GM12878 (cell line): ENCODE measurements around the gene AFF2. TPM values are rescaled to one million over a fixed set of nuclear protein-coding genes. Genes with fewer than 3 reads are reported as not detected.

Source experiments
- ATAC-seq: fragments of 200-7000 bp; cut with Tn5 transposase; 3 replicates; pipeline ENCODE4 v1.9.1; 2020; ENCODE audit warnings: mild to moderate bottlenecking, moderate library complexity
- BruUV-seq: library from RNA; stranded (reverse); fragments of 400-500 nt; replicated peaks from 2 replicates; lab custom pipeline; 2021; lab: Mats Ljungman, UMichigan
- CTCF ChIA-PET: fragments of 300-600 bp; sonication (Branson Sonifier 250); formaldehyde crosslinking; extraction: SDS; loops from one replicate; lab custom pipeline; 2021; ENCODE audit warnings: inconsistent platforms; lab: Yijun Ruan, JAX
- POLR2A ChIA-PET: fragments of 350-600 bp; formaldehyde crosslinking; extraction: SDS; loops from one replicate; lab custom pipeline; 2021; ENCODE audit warnings: inconsistent platforms; lab: Charles Lee
- RAD21 ChIA-PET: fragments of 300-600 bp; sonication (Branson Sonifier 250); formaldehyde crosslinking; loops from one replicate; lab custom pipeline; 2023; ENCODE audit warnings: antibody characterized with exemption; ENCODE audit not compliant: unreplicated experiment; lab: Charles Lee
- SMC1A ChIA-PET: fragments of 300-600 bp; sonication (Branson Sonifier 250); formaldehyde crosslinking; loops from one replicate; lab custom pipeline; 2023; ENCODE audit not compliant: unreplicated experiment, uncharacterized antibody; lab: Charles Lee
- DNase-seq: peaks from one replicate; pipeline ENCODE4 v3.0.0-alpha.2; 2011; ENCODE audit warnings: low read depth, low spot score
- FAIRE-seq: peaks from 3 replicates; lab custom pipeline; 2011; peaks lifted over from hg19 to GRCh38; lab: Jason Lieb, UNC
- H2AFZ ChIP-seq: 2 replicates; pipeline ENCODE4 v1.6.0; 2011; ENCODE audit warnings: low read depth, low read length, control low read depth; ENCODE audit not compliant: control insufficient read depth
- H3K27ac ChIP-seq: 2 replicates; pipeline ENCODE4 v1.5.1; 2011; ENCODE audit warnings: control low read depth; ENCODE audit not compliant: control insufficient read depth, insufficient read depth
- H3K27me3 ChIP-seq, 2 experiments: replicated peaks in 1 of 2; 2 replicates each; pipeline versions ENCODE4 v1.6.0 to v1.6.1; 2011; ENCODE audit warnings: low read length in 1 of 2; ENCODE audit not compliant: control insufficient read depth in 2 of 2, insufficient read depth in 2 of 2
- H3K36me3 ChIP-seq, 2 experiments: 2 replicates each; pipeline ENCODE4 v1.5.1; 2011; ENCODE audit warnings: low read length in 1 of 2; ENCODE audit not compliant: control insufficient read depth in 2 of 2, insufficient read depth in 2 of 2
- H3K4me1 ChIP-seq: 2 replicates; pipeline ENCODE4 v1.6.1; 2011; ENCODE audit warnings: mild to moderate bottlenecking, low read length, moderate library complexity, mixed read lengths; ENCODE audit not compliant: control insufficient read depth, insufficient read depth
- H3K4me2 ChIP-seq: 2 replicates; pipeline ENCODE4 v1.6.0; 2011; ENCODE audit warnings: control low read depth; ENCODE audit not compliant: control insufficient read depth, insufficient read depth
- H3K4me3 ChIP-seq: fragments of 200-600 bp; sonication (generic); 2 replicates; pipeline ENCODE4 v1.5.1; 2016
- H3K79me2 ChIP-seq: 2 replicates; pipeline ENCODE4 v1.6.0; 2011; ENCODE audit warnings: low read length; ENCODE audit not compliant: control insufficient read depth, insufficient read depth
- H3K9ac ChIP-seq: 2 replicates; pipeline ENCODE4 v1.8.0; 2011; ENCODE audit warnings: low read length, control low read depth, mixed read lengths; ENCODE audit not compliant: control insufficient read depth, insufficient read depth
- H3K9me3 ChIP-seq: replicated peaks from 3 replicates; pipeline ENCODE4 v1.5.1; 2011; ENCODE audit warnings: mild to moderate bottlenecking, low read length; ENCODE audit not compliant: control insufficient read depth, insufficient read depth
- H4K20me1 ChIP-seq: 2 replicates; pipeline ENCODE4 v1.6.0; 2011; ENCODE audit not compliant: control insufficient read depth, insufficient read depth
- EGR1 ChIP-seq, 2 experiments: IDR thresholded peaks; 1 replicate in 1 of 2; 2 replicates in 1 of 2; pipeline ENCODE4 v1.6.1; 2011 to 2012; ENCODE audit warnings: low read depth in 2 of 2, low read length in 2 of 2, borderline replicate concordance in 1 of 2, mild to moderate bottlenecking in 1 of 2, moderate library complexity in 1 of 2
- FOXM1 ChIP-seq: IDR thresholded peaks from 2 replicates; pipeline ENCODE4 v1.6.1; 2012; ENCODE audit warnings: low read depth, mild to moderate bottlenecking, inconsistent platforms, low read length, moderate library complexity
- GATAD2B ChIP-seq: fragments of 450-650 bp; conservative IDR thresholded peaks from 2 replicates; pipeline ENCODE4 v1.6.1; 2017; ENCODE audit warnings: low read depth, mild to moderate bottlenecking, moderate library complexity
- JUND ChIP-seq: IDR thresholded peaks from 2 replicates; pipeline ENCODE4 v1.6.1; 2012; ENCODE audit warnings: low read depth, mild to moderate bottlenecking, low read length, improper control_type of control experiment, moderate library complexity
- KDM1A ChIP-seq: fragments of 200-600 bp; sonication (generic); IDR thresholded peaks from 2 replicates; pipeline ENCODE4 v1.6.1; 2016; ENCODE audit warnings: borderline replicate concordance
- MEF2B ChIP-seq: fragments of 450-650 bp; IDR thresholded peaks from 2 replicates; pipeline ENCODE4 v1.6.1; 2018; ENCODE audit warnings: mild to moderate bottlenecking, moderate library complexity; ENCODE audit not compliant: partially characterized antibody, poor library complexity, severe bottlenecking
- MTA3 ChIP-seq: IDR thresholded peaks from 2 replicates; pipeline ENCODE4 v1.6.1; 2012; ENCODE audit warnings: low read length, inconsistent platforms, borderline replicate concordance
- RB1 ChIP-seq: fragments of 450-650 bp; formaldehyde crosslinking; IDR thresholded peaks from 2 replicates; pipeline ENCODE4 v1.6.1; 2017; ENCODE audit warnings: mild to moderate bottlenecking, borderline replicate concordance
- RELA ChIP-seq: fragments of 450-650 bp; IDR thresholded peaks from 2 replicates; pipeline ENCODE4 v1.8.0; 2014; ENCODE audit warnings: borderline replicate concordance; ENCODE audit not compliant: partially characterized antibody
- SMC3 ChIP-seq: IDR thresholded peaks from 2 replicates; pipeline ENCODE4 v1.6.1; 2011; ENCODE audit warnings: low read length, improper control_type of control experiment, borderline replicate concordance
- SPI1 ChIP-seq: IDR thresholded peaks from 2 replicates; pipeline ENCODE4 v1.6.1; 2011; ENCODE audit warnings: low read depth, mild to moderate bottlenecking, low read length, moderate library complexity, borderline replicate concordance; ENCODE audit not compliant: insufficient read depth
- TARDBP ChIP-seq: IDR thresholded peaks from 2 replicates; pipeline ENCODE4 v1.6.1; 2016; ENCODE audit warnings: borderline replicate concordance
- YBX1 ChIP-seq: fragments of 450-650 bp; IDR thresholded peaks from 2 replicates; pipeline ENCODE4 v1.6.1; 2016; ENCODE audit warnings: antibody characterized with exemption
- ZNF274 ChIP-seq: IDR thresholded peaks from one replicate; pipeline ENCODE4 v1.8.0; 2011; ENCODE audit not compliant: insufficient read length, insufficient read depth
- WGBS: methylation state at CpG from one replicate; pipeline ENCODE4 v1.1.6; 2016; ENCODE audit warnings: low lambda C conversion rate; ENCODE audit not compliant: insufficient replicate concordance, insufficient coverage; ENCODE audit errors: missing lambda C conversion rate; 5-methylcytosine and 5-hydroxymethylcytosine counted together
- in situ Hi-C: fragments of 300-500 bp; cut with MboI; formaldehyde crosslinking; loops from 9 replicates; pipeline ENCODE4 v1.14.3; 2018; ENCODE audit warnings: mixed read lengths
- intact Hi-C: fragments of 100-400 bp; cut with micrococcal nuclease; formaldehyde crosslinking; loops from one replicate; pipeline ENCODE4 v1.14.2; 2022; ENCODE audit not compliant: unreplicated experiment
- polyA plus RNA-seq, 11 experiments: library from polyadenylated mRNA; depleted of rRNA in 4 of 11; unstranded in 6 of 11; stranded (reverse) in 5 of 11; fragments of >200 nt; fragmentation: Nextera tagmentation in 4 of 11; fragmentation: Illumina TruSeq in 1 of 11; extraction: Ambion mirVana in 4 of 11; extraction: Trizol in 1 of 11; gene quantifications; 1 replicate in 1 of 11; 2 replicates in 10 of 11; pipeline versions ENCODE4 v1.2.1 to v1.2.3, GENCODE V29; 2011 to 2016; ENCODE audit warnings: inconsistent platforms in 2 of 11, missing spikeins in 2 of 11, low read depth in 1 of 11
- total RNA-seq, 4 experiments: library from RNA; depleted of rRNA in 3 of 4; stranded (reverse); fragments of >200 nt in 3 of 4; fragmentation: Illumina TruSeq in 1 of 4; extraction: Trizol in 1 of 4; gene quantifications; 2 replicates each; pipeline versions ENCODE4 v1.2.1 to v1.2.3, GENCODE V29; 2013 to 2021
- TF ChIP-seq, protein P1 (sequence below): IDR thresholded peaks from 2 replicates; pipeline ENCODE4 v1.6.1; 2011; ENCODE audit warnings: mild to moderate bottlenecking, low read depth, low read length, moderate library complexity; ENCODE audit not compliant: insufficient replicate concordance
- TF ChIP-seq, protein P2 (sequence below): fragments of 150-350 bp; IDR thresholded peaks from 2 replicates; pipeline ENCODE4 v1.6.1; 2014; ENCODE audit warnings: mild to moderate bottlenecking, low read depth, low read length

The AFF2 gene
- total and polyA plus RNA-seq, 10 of the 15 experiments (the other 5 are each of a cell fraction or from before 2014, with no cell fraction given) = under 0.01 to 0.03 TPM; not detected in 8

DNA sequence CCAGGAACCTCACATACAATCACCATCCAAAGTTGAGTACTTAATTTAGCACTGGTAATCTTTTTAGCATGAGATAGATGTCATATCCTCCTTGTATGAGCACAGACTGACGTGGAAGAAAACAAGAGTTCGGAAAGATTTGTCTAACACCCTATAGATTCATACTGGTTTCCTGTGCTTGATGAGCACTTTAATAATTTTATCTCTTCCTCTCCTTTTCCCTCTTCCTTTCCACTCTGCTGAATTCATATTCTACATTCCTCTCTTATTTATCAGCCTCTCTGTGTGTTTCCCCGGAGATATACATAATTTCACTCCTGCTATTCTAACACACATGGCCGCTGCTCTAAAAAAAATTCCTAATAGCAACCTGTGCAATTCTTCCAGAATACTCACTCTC, 273.9 kb downstream of the AFF2 start:
- FAIRE-seq (no peak), DNase-seq (no peak), ATAC-seq (no peak)
- Histone ChIP-seq H3K79me2 (no peaks in the 10 kb centered on the region), H3K27ac (no peak overlapping the region), H3K36me3 (no peaks in the 10 kb centered on the region), H4K20me1 (no peaks in the 10 kb centered on the region), H3K4me1 (no peaks in the 10 kb centered on the region), H3K4me2 (no peak overlapping the region), H3K4me3 (no peak overlapping the region), H3K9ac (no peak overlapping the region), H3K9me3 (no peaks in the 10 kb centered on the region), H3K27me3 (no peaks in the 10 kb centered on the region), H2AFZ (no peak overlapping the region)
- TF ChIP-seq TARDBP (no peak), ZNF274 (no peak), MEF2B (no peak), EGR1 (IDR thresholded peaks at IDR 0.05; ENCODE audit: borderline replicate concordance in 1 of 2, low read depth in 2 of 2, low read length in 2 of 2) (no peak), FOXM1 (no peak)
- 27% methylated on average over 4 of the region's 4 CpGs for WGBS
- in situ Hi-C loops (no loop called here), intact Hi-C loops (no loop called here)
- ChIA-PET CTCF (interaction anchor here (1.3 kb wide), 1 partner anchor 244 kb away, joined by 3 read pairs; no protein-coding TSS in a partner anchor), POLR2A (no interaction called here), SMC1A (interaction anchor here (1.0 kb wide), 1 partner anchor 20 kb away, joined by 3 read pairs; no protein-coding TSS in a partner anchor), RAD21 (interaction anchor here (0.7 to 1.2 kb wide), 2 partner anchors 10 to 11 kb away, joined by 3 read pairs; no protein-coding TSS in a partner anchor)
- no TSS peak for BruUV-seq

DNA sequence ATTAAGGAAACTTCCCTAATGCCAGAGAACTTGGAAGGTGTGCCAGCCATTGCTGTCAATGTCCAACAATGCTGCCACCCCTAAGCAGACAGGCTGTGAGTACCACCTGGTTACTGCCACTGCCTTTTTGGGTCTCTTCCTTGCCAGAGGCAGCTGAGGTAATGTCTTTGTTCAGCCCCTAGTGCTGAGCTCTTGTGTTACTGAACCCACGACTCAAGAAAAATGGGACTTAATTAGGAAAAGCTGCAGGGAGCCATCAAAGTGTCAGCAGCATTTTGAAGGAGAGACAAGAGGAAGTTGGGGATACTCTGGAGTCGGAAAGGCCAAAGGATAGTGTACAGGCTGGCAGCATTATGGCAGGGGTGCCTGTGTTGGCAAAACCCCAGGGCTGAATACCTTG, 283.7 kb downstream of the AFF2 start:
- H3K27ac ChIP-seq = no peak overlapping the region
- WGBS = 17% methylated on average over 2 of the region's 2 CpGs
- no peaks in the 10 kb centered on the region for H3K27me3 ChIP-seq
- TF ChIP-seq KDM1A (no peak), MTA3 (no peak), RELA (no peak), SMC3 (no peak), YBX1 (no peak), GATAD2B (no peak), RB1 (no peak), SPI1 (no peak), JUND (no peak)
- TF ChIP-seq, protein P1, sequence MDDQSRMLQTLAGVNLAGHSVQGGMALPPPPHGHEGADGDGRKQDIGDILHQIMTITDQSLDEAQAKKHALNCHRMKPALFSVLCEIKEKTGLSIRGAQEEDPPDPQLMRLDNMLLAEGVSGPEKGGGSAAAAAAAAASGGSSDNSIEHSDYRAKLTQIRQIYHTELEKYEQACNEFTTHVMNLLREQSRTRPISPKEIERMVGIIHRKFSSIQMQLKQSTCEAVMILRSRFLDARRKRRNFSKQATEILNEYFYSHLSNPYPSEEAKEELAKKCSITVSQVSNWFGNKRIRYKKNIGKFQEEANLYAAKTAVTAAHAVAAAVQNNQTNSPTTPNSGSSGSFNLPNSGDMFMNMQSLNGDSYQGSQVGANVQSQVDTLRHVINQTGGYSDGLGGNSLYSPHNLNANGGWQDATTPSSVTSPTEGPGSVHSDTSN = no peak
- TF ChIP-seq, protein P2, sequence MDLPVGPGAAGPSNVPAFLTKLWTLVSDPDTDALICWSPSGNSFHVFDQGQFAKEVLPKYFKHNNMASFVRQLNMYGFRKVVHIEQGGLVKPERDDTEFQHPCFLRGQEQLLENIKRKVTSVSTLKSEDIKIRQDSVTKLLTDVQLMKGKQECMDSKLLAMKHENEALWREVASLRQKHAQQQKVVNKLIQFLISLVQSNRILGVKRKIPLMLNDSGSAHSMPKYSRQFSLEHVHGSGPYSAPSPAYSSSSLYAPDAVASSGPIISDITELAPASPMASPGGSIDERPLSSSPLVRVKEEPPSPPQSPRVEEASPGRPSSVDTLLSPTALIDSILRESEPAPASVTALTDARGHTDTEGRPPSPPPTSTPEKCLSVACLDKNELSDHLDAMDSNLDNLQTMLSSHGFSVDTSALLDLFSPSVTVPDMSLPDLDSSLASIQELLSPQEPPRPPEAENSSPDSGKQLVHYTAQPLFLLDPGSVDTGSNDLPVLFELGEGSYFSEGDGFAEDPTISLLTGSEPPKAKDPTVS = no peak
- H3K79me2 ChIP-seq = no peaks in the 10 kb centered on the region
- no peak overlapping the region for H2AFZ ChIP-seq
- no peak overlapping the region for H3K4me3 ChIP-seq
- H4K20me1 ChIP-seq = no peaks in the 10 kb centered on the region
- no peak overlapping the region for H3K9ac ChIP-seq
- H3K4me1 ChIP-seq = no peaks in the 10 kb centered on the region
- CTCF ChIA-PET = no interaction called here
- intact Hi-C loops (no loop called here), in situ Hi-C loops (no loop called here)
- DNase-seq = no peak
- no peak overlapping the region for H3K4me2 ChIP-seq
- no peaks in the 10 kb centered on the region for H3K36me3 ChIP-seq
- no peaks in the 10 kb centered on the region for H3K9me3 ChIP-seq
- no TSS peak for BruUV-seq
- no peak for ATAC-seq
- POLR2A ChIA-PET = no interaction called here
- RAD21 ChIA-PET = interaction anchor here (1.5 kb wide), 1 partner anchor 10 kb away, joined by 3 read pairs; no protein-coding TSS in a partner anchor
- SMC1A ChIA-PET = interaction anchor here (0.9 to 1.0 kb wide), 3 partner anchors 32 to 220 kb away, joined by 3 read pairs; no protein-coding TSS in a partner anchor
- no peak for FAIRE-seq
